ENCODE results near the gene LOXL3.
"Not testable (repeated sequence)": the region's sequence is repeated elsewhere in the genome, so short reads cannot be mapped to it uniquely, and the experiment has no call there.

LOXL3 gene

GRCh38 chr2:74483675-74484164, 70.0 kb downstream of the LOXL3 start:
- not testable (repeated sequence) for DNase-seq

GRCh38 chr2:74482801-74483674, 70.7 kb downstream of the LOXL3 start, which contains the start of the genes CCDC142 and TTC31:
Gene CCDC142, minus strand, starts transcription at chr2:74482998. Its CDS starts 161 bp downstream, at chr2:74482837.
Gene TTC31, plus strand, starts transcription at chr2:74483081. Its CDS starts 15 bp downstream, at chr2:74483096.
- DNase-seq: no peak

All from cortex of kidney (tissue), 1 donor.